Parathyroid adenoma (tissue), 2 donors: ENCODE results near the gene ACOX3.

Experiments used
- H2AFZ ChIP-seq: fragments of 300-600 bp; sonication (generic); one replicate; pipeline ENCODE4 v1.7.0; 2017; ENCODE audit warnings: antibody characterized with exemption, mild to moderate bottlenecking
- H3K27ac ChIP-seq: fragments of 300-600 bp; sonication (generic); one replicate; pipeline ENCODE4 v1.7.0; 2017
- H3K27me3 ChIP-seq: fragments of 300-600 bp; sonication (generic); one replicate; pipeline ENCODE4 v1.7.0; 2017; ENCODE audit warnings: low read length; ENCODE audit not compliant: control insufficient read depth, insufficient read depth
- H3K36me3 ChIP-seq: fragments of 300-600 bp; sonication (generic); one replicate; pipeline ENCODE4 v1.7.0; 2017; ENCODE audit warnings: low read length; ENCODE audit not compliant: control insufficient read depth, insufficient read depth
- H3K4me1 ChIP-seq: fragments of 300-600 bp; sonication (generic); one replicate; pipeline ENCODE4 v1.7.0; 2017; ENCODE audit warnings: control low read depth
- H3K4me2 ChIP-seq: fragments of 300-600 bp; sonication (generic); one replicate; pipeline ENCODE4 v1.7.0; 2017; ENCODE audit warnings: low read length
- H3K4me3 ChIP-seq: fragments of 300-600 bp; sonication (generic); one replicate; pipeline ENCODE4 v1.7.0; 2017; ENCODE audit warnings: low read depth, low read length
- H3K79me2 ChIP-seq: fragments of 300-600 bp; sonication (generic); one replicate; pipeline ENCODE4 v1.7.0; 2017; ENCODE audit warnings: control low read depth
- H3K9ac ChIP-seq: fragments of 300-600 bp; sonication (generic); one replicate; pipeline ENCODE4 v1.7.0; 2017; ENCODE audit warnings: mild to moderate bottlenecking
- H3K9me3 ChIP-seq: fragments of 300-600 bp; sonication (generic); one replicate; pipeline ENCODE4 v1.7.0; 2017; ENCODE audit warnings: low read length; ENCODE audit not compliant: control insufficient read depth
- CTCF ChIP-seq: fragments of 300-600 bp; sonication (generic); IDR thresholded peaks from one replicate; pipeline ENCODE4 v1.7.0; 2017; ENCODE audit warnings: antibody characterized with exemption, mild to moderate bottlenecking
- donor health status: primary hyperparathyroidism.

ACOX3 gene

GRCh38 chr4:8333726-8334460 is 106.6 kb downstream of the ACOX3 start:
- no peak overlapping the region for H3K9ac ChIP-seq
- H3K27me3 ChIP-seq: no peaks in the 10 kb centered on the region
- H3K4me3 ChIP-seq: no peak overlapping the region
- no peaks in the 10 kb centered on the region for H3K36me3 ChIP-seq
- H3K4me2 ChIP-seq: no peak overlapping the region
- H3K9me3 ChIP-seq: no peaks in the 10 kb centered on the region
- no peak overlapping the region for H3K27ac ChIP-seq
- no peak overlapping the region for H2AFZ ChIP-seq
- H3K4me1 ChIP-seq: no peaks in the 10 kb centered on the region
- TF ChIP-seq CTCF: no peak
- H3K79me2 ChIP-seq: no peaks in the 10 kb centered on the region

- H3K9me3 ChIP-seq: no peaks in the 10 kb centered on the region
- no peaks in the 10 kb centered on the region for H3K36me3 ChIP-seq
- H3K4me3 ChIP-seq: no peak overlapping the region
- no peak for TF ChIP-seq CTCF
- no peak overlapping the region for H2AFZ ChIP-seq
- H3K4me1 ChIP-seq: no peaks in the 10 kb centered on the region
- no peaks in the 10 kb centered on the region for H3K27me3 ChIP-seq
- no peak overlapping the region for H3K9ac ChIP-seq
- H3K27ac ChIP-seq: no peak overlapping the region
- H3K79me2 ChIP-seq: no peaks in the 10 kb centered on the region
- no peak overlapping the region for H3K4me2 ChIP-seq
Observed at GRCh38 chr4:8332891-8333331, 107.6 kb downstream of the ACOX3 start.

- no peaks in the 10 kb centered on the region for H3K27me3 ChIP-seq
- no peak for TF ChIP-seq CTCF
- H2AFZ ChIP-seq: no peak overlapping the region
- H3K9me3 ChIP-seq: no peaks in the 10 kb centered on the region
- no peak overlapping the region for H3K4me3 ChIP-seq
- no peaks in the 10 kb centered on the region for H3K36me3 ChIP-seq
- H3K79me2 ChIP-seq: no peaks in the 10 kb centered on the region
- H3K4me2 ChIP-seq: no peak overlapping the region
- H3K27ac ChIP-seq: no peak overlapping the region
- H3K4me1 ChIP-seq: no peaks in the 10 kb centered on the region
- no peak overlapping the region for H3K9ac ChIP-seq
Observed at GRCh38 chr4:8332038-8332857, 108.3 kb downstream of the ACOX3 start.

GRCh38 chr4:8331575-8331955 is 109.0 kb downstream of the ACOX3 start:
- Histone ChIP-seq H3K4me3 (no peak overlapping the region), H3K79me2 (no peaks in the 10 kb centered on the region), H3K27me3 (no peaks in the 10 kb centered on the region), H3K27ac (no peak overlapping the region), H3K9me3 (no peaks in the 10 kb centered on the region), H3K9ac (no peak overlapping the region), H2AFZ (no peak overlapping the region), H3K4me1 (no peaks in the 10 kb centered on the region), H3K4me2 (no peak overlapping the region), H3K36me3 (no peaks in the 10 kb centered on the region)
- no peak for TF ChIP-seq CTCF
